Left ventricle myocardium inferior (tissue), 1 donor: ENCODE results near the gene MPDU1. TPM values are rescaled to one million over a fixed set of nuclear protein-coding genes. Genes with fewer than 3 reads are reported as not detected.

ENCODE experiments used
- DNase-seq: peaks from one replicate; pipeline ENCODE4 v3.0.0-alpha.2; 2020
- H3K27ac ChIP-seq: fragments of 200-600 bp; replicated peaks from 2 replicates; pipeline ENCODE4 v1.8.0; 2021
- H3K27me3 ChIP-seq: fragments of 200-600 bp; 2 replicates; pipeline ENCODE4 v1.8.0; 2021; ENCODE audit warnings: low read depth
- H3K36me3 ChIP-seq: fragments of 200-600 bp; 2 replicates; pipeline ENCODE4 v1.8.0; 2021
- H3K4me1 ChIP-seq: fragments of 200-600 bp; 2 replicates; pipeline ENCODE4 v1.8.0; 2021
- H3K4me3 ChIP-seq: fragments of 200-600 bp; 2 replicates; pipeline ENCODE4 v1.8.0; 2021; ENCODE audit warnings: mild to moderate bottlenecking, moderate library complexity
- H3K9me3 ChIP-seq: fragments of 200-600 bp; replicated peaks from 2 replicates; pipeline ENCODE4 v1.8.0; 2021
- intact Hi-C: fragments of 100-400 bp; cut with micrococcal nuclease; formaldehyde crosslinking; loops from one replicate; pipeline ENCODE4 v1.11.0; 2022
- total RNA-seq: library from RNA; stranded (reverse); fragmentation: NEBNext Ultra II Directional; extraction: Animal tissue kit (Norgen Biotek cat#: 25700); gene quantifications from one replicate; pipeline ENCODE4 v1.2.1, GENCODE V29; 2021
- TF ChIP-seq, protein P1 (sequence below): fragments of 200-600 bp; IDR thresholded peaks from 2 replicates; pipeline ENCODE4 v1.8.0; 2021; ENCODE audit warnings: antibody characterized with exemption, mild to moderate bottlenecking, borderline replicate concordance
- donor health status: DM: no; HTN: yes; CAD: no; lungs with severe emphysema.

The MPDU1 gene
- total RNA-seq, 1 donor from 2014 or later: 24.9 TPM

DNA sequence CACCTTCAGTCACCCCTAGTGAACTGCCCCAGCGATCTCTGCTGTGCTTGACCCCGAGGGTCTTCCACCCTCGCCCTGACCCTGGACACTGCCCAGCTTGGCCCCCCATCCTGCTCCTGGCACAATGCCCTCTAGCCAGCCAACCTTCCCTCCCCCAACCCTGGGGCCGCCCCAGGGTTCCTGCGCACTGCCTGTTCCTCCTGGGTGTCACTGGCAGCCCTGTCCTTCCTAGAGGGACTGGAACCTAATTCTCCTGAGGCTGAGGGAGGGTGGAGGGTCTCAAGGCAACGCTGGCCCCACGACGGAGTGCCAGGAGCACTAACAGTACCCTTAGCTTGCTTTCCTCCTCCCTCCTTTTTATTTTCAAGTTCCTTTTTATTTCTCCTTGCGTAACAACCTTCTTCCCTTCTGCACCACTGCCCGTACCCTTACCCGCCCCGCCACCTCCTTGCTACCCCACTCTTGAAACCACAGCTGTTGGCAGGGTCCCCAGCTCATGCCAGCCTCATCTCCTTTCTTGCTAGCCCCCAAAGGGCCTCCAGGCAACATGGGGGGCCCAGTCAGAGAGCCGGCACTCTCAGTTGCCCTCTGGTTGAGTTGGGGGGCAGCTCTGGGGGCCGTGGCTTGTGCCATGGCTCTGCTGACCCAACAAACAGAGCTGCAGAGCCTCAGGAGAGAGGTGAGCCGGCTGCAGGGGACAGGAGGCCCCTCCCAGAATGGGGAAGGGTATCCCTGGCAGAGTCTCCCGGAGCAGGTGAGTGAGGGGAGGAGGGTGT lies 24.9 kb upstream of the MPDU1 start, which contains the start of gene TNFSF13:
Gene TNFSF13, plus strand, starts transcription at position 207 of the 776 bp plus-strand sequence. Its CDS starts 290 bp downstream, at position 497.
- peaks cover 12% of the 10 kb centered on the region for H3K36me3 ChIP-seq
- H3K27ac ChIP-seq: peak within 1 kb of the TSS; percentile 94
- TF ChIP-seq, protein P1, sequence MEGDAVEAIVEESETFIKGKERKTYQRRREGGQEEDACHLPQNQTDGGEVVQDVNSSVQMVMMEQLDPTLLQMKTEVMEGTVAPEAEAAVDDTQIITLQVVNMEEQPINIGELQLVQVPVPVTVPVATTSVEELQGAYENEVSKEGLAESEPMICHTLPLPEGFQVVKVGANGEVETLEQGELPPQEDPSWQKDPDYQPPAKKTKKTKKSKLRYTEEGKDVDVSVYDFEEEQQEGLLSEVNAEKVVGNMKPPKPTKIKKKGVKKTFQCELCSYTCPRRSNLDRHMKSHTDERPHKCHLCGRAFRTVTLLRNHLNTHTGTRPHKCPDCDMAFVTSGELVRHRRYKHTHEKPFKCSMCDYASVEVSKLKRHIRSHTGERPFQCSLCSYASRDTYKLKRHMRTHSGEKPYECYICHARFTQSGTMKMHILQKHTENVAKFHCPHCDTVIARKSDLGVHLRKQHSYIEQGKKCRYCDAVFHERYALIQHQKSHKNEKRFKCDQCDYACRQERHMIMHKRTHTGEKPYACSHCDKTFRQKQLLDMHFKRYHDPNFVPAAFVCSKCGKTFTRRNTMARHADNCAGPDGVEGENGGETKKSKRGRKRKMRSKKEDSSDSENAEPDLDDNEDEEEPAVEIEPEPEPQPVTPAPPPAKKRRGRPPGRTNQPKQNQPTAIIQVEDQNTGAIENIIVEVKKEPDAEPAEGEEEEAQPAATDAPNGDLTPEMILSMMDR: no peak
- intact Hi-C loops: no loop called here
- H3K4me1 ChIP-seq: peaks cover 69% of the 10 kb centered on the region
- no peaks in the 10 kb centered on the region for H3K9me3 ChIP-seq
- H3K27me3 ChIP-seq: no peaks in the 10 kb centered on the region
- H3K4me3 ChIP-seq: peak within 1 kb of the TSS; percentile 99
- DNase-seq: peak; percentile 62

DNA sequence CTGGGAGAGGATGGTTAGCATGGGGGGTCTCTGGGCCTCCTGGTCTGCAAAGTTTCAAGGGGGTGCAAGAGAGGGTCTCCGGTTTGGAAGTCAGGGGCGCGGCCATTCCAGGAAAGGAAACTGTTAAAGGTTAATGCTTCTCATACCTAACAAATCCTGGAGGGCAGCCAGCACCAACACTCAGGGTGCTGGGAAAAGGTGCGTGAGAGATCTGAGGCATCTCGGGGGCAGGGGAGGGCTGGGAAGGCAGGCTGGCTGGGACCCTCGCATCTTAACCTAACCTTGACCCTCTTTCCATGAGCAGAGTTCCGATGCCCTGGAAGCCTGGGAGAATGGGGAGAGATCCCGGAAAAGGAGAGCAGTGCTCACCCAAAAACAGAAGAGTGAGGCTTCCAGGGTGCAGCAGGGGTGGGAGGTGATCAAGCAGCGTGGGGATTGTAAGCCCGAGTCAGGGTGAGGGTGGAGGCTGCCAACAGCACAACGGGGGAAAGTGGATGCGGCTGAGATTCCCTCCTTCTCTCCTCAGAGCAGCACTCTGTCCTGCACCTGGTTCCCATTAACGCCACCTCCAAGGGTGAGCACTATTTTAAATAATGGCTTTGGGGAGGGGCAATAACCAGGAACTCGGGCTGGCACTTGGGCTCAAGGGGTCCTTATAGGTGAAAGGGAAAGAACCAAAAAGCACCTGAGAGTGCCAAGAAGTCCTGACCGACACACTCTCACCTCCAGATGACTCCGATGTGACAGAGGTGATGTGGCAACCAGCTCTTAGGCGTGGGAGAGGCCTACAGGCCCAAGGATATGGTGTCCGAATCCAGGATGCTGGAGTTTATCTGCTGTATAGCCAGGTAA lies 24.1 kb upstream of the MPDU1 start:
- Histone ChIP-seq H3K4me1 (peaks cover 77% of the 10 kb centered on the region), H3K27me3 (no peaks in the 10 kb centered on the region), H3K27ac (peak overlapping the region; percentile 94), H3K9me3 (no peaks in the 10 kb centered on the region), H3K4me3 (peak overlapping the region; percentile 99), H3K36me3 (peaks cover 17% of the 10 kb centered on the region)
- intact Hi-C loops: loop anchor here (10.0 kb wide), 1 partner anchor 45 kb away; no protein-coding TSS in a partner anchor
- no peak for DNase-seq
- TF ChIP-seq, protein P1: no peak

DNA sequence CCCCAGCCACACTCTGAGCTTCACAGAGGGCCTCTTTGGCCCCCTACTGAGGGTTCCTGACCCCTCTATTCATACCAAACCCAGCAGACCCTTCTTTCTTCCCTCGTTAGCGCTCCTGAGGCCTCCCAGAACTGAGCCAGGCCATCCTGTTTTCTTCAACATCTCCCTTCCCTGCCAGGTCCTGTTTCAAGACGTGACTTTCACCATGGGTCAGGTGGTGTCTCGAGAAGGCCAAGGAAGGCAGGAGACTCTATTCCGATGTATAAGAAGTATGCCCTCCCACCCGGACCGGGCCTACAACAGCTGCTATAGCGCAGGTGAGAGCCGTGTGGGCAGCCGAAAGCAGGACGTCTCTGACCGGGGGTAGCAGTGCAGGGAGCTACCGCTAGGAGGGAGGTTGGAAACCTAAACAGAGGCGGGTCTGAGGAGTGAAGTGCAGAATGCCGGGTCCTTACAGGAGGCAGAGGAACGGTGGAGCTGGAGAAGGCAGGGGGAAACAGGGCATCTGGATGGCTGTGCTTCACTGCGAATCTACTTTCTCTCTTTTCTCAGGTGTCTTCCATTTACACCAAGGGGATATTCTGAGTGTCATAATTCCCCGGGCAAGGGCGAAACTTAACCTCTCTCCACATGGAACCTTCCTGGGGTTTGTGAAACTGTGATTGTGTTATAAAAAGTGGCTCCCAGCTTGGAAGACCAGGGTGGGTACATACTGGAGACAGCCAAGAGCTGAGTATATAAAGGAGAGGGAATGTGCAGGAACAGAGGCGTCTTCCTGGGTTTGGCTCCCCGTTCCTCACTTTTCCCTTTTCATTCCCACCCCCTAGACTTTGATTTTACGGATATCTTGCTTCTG lies 23.3 kb upstream of the MPDU1 start:
- TF ChIP-seq, protein P1: peak; percentile 59
- Histone ChIP-seq H3K4me1 (peaks cover 81% of the 10 kb centered on the region), H3K4me3 (peak overlapping the region; percentile 99), H3K9me3 (no peaks in the 10 kb centered on the region), H3K27ac (peak overlapping the region; percentile 94), H3K27me3 (no peaks in the 10 kb centered on the region), H3K36me3 (peaks cover 25% of the 10 kb centered on the region)
- intact Hi-C loops: loop anchor here (10.0 kb wide), 1 partner anchor 46 kb away; no protein-coding TSS in a partner anchor
- peak; percentile 61 for DNase-seq

DNA sequence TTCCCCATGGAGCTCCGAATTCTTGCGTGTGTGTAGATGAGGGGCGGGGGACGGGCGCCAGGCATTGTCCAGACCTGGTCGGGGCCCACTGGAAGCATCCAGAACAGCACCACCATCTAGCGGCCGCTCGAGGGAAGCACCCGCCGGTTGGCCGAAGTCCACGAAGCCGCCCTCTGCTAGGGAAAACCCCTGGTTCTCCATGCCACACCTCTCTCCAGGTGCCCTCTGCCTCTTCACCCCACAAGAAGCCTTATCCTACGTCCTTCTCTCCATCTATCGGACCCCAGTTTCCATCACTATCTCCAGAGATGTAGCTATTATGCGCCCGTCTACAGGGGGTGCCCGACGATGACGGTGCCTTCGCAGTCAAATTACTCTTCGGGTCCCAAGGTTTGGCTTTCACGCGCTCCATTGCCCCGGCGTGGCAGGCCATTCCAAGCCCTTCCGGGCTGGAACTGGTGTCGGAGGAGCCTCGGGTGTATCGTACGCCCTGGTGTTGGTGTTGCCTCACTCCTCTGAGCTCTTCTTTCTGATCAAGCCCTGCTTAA lies 22.6 kb upstream of the MPDU1 start:
- intact Hi-C loops: loop anchor here (10.0 kb wide), 1 partner anchor 46 kb away; no protein-coding TSS in a partner anchor
- TF ChIP-seq, protein P1: peak; percentile 90
- H3K27ac ChIP-seq: peak overlapping the region; percentile 94
- no peaks in the 10 kb centered on the region for H3K27me3 ChIP-seq
- H3K9me3 ChIP-seq: no peaks in the 10 kb centered on the region
- peak overlapping the region; percentile 99 for H3K4me3 ChIP-seq
- peaks cover 32% of the 10 kb centered on the region for H3K36me3 ChIP-seq
- peaks cover 81% of the 10 kb centered on the region for H3K4me1 ChIP-seq
- peak; percentile 91 for DNase-seq
